Measurements from ENCODE around the gene ENO2.
"Not testable (repeated sequence)": the region's sequence is repeated elsewhere in the genome, so short reads cannot be mapped to it uniquely, and the experiment has no call there.

ENO2 gene

GRCh38 chr12:6886206-6886999 is 28.0 kb upstream of the ENO2 start:
- CTCF ChIA-PET = interaction anchor here (0.6 to 1.6 kb wide), 4 partner anchors 11 to 39 kb away, joined by 3 to 5 read pairs (median 4); no protein-coding TSS in a partner anchor
- WGBS (ENCODE audit: insufficient coverage) = 32% methylated on average over 6 of the region's 15 CpGs
- Histone ChIP-seq H3K4me1 (ENCODE audit: control extremely low read depth in 1 of 4, control insufficient read depth in 4 of 4, insufficient read depth in 4 of 4, low read length in 3 of 4) (peaks cover 6 to 15% (median 13%) of the 10 kb centered on the region in 4 experiments), H3K36me3 (ENCODE audit: control insufficient read depth in 4 of 4, insufficient read depth in 4 of 4, low read length in 3 of 4) (peaks cover 2 to 19% (median 12%) of the 10 kb centered on the region in 4 experiments)
- DNase-seq; H3K27me3 ChIP-seq (replicated peaks in 2 of 5; ENCODE audit: control insufficient read depth in 4 of 5, insufficient read depth in 5 of 5, low read length in 4 of 5); H3K27ac ChIP-seq (ENCODE audit: insufficient read depth in 1 of 2, low read depth in 1 of 2, low read length in 2 of 2, poor library complexity in 1 of 2, severe bottlenecking in 2 of 2); POLR2A ChIA-PET; H3K4me3 ChIP-seq (ENCODE audit: control insufficient read depth in 1 of 7, extremely low read depth in 1 of 7, insufficient read depth in 4 of 7, low read depth in 2 of 7, low read length in 6 of 7); H3K9me3 ChIP-seq (ENCODE audit: control extremely low read depth in 1 of 5, control insufficient read depth in 4 of 5, insufficient read depth in 2 of 5, low read depth in 1 of 5, low read length in 4 of 5): not testable (repeated sequence)

GRCh38 chr12:6887460-6887859 is 26.9 kb upstream of the ENO2 start:
- CTCF ChIA-PET = interaction anchor here (0.7 to 1.6 kb wide), 2 partner anchors 13 to 16 kb away, joined by 4 to 5 read pairs; no protein-coding TSS in a partner anchor
- H3K36me3 ChIP-seq (ENCODE audit: control insufficient read depth in 4 of 4, insufficient read depth in 4 of 4, low read length in 3 of 4) = peaks cover 2 to 19% (median 12%) of the 10 kb centered on the region in 4 experiments
- no peaks in the 10 kb centered on the region for H3K27me3 ChIP-seq (replicated peaks in 2 of 5; ENCODE audit: control insufficient read depth in 4 of 5, insufficient read depth in 5 of 5, low read length in 4 of 5)
- H3K27ac ChIP-seq (ENCODE audit: insufficient read depth in 1 of 2, low read depth in 1 of 2, low read length in 2 of 2, poor library complexity in 1 of 2, severe bottlenecking in 2 of 2) = no peak overlapping the region
- no peak for DNase-seq
- no peak overlapping the region for H3K4me3 ChIP-seq (ENCODE audit: control insufficient read depth in 1 of 7, extremely low read depth in 1 of 7, insufficient read depth in 4 of 7, low read depth in 2 of 7, low read length in 6 of 7)
- POLR2A ChIA-PET = no interaction called here
- H3K4me1 ChIP-seq (ENCODE audit: control extremely low read depth in 1 of 4, control insufficient read depth in 4 of 4, insufficient read depth in 4 of 4, low read length in 3 of 4) = peaks cover 6 to 21% (median 17%) of the 10 kb centered on the region in 4 experiments
- 100% methylated on average over 3 of the region's 8 CpGs for WGBS (ENCODE audit: insufficient coverage)
- H3K9me3 ChIP-seq (ENCODE audit: control extremely low read depth in 1 of 5, control insufficient read depth in 4 of 5, insufficient read depth in 2 of 5, low read depth in 1 of 5, low read length in 4 of 5) = no peaks in the 10 kb centered on the region

- WGBS (ENCODE audit: insufficient coverage) = 100% methylated on average over 2 of the region's 2 CpGs
- POLR2A ChIA-PET = no interaction called here
- CTCF ChIA-PET = interaction anchor here (1.6 kb wide), 1 partner anchor 14 kb away, joined by 5 read pairs; no protein-coding TSS in a partner anchor
- Histone ChIP-seq H3K4me1 (ENCODE audit: control extremely low read depth in 1 of 4, control insufficient read depth in 4 of 4, insufficient read depth in 4 of 4, low read length in 3 of 4) (peaks cover 6 to 21% (median 17%) of the 10 kb centered on the region in 4 experiments), H3K36me3 (ENCODE audit: control insufficient read depth in 4 of 4, insufficient read depth in 4 of 4, low read length in 3 of 4) (peaks cover 2 to 17% (median 12%) of the 10 kb centered on the region in 4 experiments), H3K9me3 (ENCODE audit: control extremely low read depth in 1 of 5, control insufficient read depth in 4 of 5, insufficient read depth in 2 of 5, low read depth in 1 of 5, low read length in 4 of 5) (no peaks in the 10 kb centered on the region), H3K27me3 (replicated peaks in 2 of 5; ENCODE audit: control insufficient read depth in 4 of 5, insufficient read depth in 5 of 5, low read length in 4 of 5) (no peaks in the 10 kb centered on the region), H3K4me3 (ENCODE audit: control insufficient read depth in 1 of 7, extremely low read depth in 1 of 7, insufficient read depth in 4 of 7, low read depth in 2 of 7, low read length in 6 of 7) (no peak overlapping the region), H3K27ac (ENCODE audit: insufficient read depth in 1 of 2, low read depth in 1 of 2, low read length in 2 of 2, poor library complexity in 1 of 2, severe bottlenecking in 2 of 2) (no peak overlapping the region)
- no peak for DNase-seq
Measured at GRCh38 chr12:6888360-6888759, 26.0 kb upstream of the ENO2 start.

GRCh38 chr12:6888794-6889193 is 25.6 kb upstream of the ENO2 start:
- POLR2A ChIA-PET; CTCF ChIA-PET; H3K9me3 ChIP-seq (ENCODE audit: control extremely low read depth in 1 of 5, control insufficient read depth in 4 of 5, insufficient read depth in 2 of 5, low read depth in 1 of 5, low read length in 4 of 5); H3K27me3 ChIP-seq (replicated peaks in 2 of 5; ENCODE audit: control insufficient read depth in 4 of 5, insufficient read depth in 5 of 5, low read length in 4 of 5); H3K27ac ChIP-seq (ENCODE audit: insufficient read depth in 1 of 2, low read depth in 1 of 2, low read length in 2 of 2, poor library complexity in 1 of 2, severe bottlenecking in 2 of 2); DNase-seq; H3K4me3 ChIP-seq (ENCODE audit: control insufficient read depth in 1 of 7, extremely low read depth in 1 of 7, insufficient read depth in 4 of 7, low read depth in 2 of 7, low read length in 6 of 7): not testable (repeated sequence)
- no CpG with 5 or more reads among the region's 7 CpGs for WGBS (ENCODE audit: insufficient coverage)
- H3K4me1 ChIP-seq (ENCODE audit: control extremely low read depth in 1 of 4, control insufficient read depth in 4 of 4, insufficient read depth in 4 of 4, low read length in 3 of 4) = peaks cover 6 to 21% (median 17%) of the 10 kb centered on the region in 4 experiments
- peaks cover 2 to 13% (median 10%) of the 10 kb centered on the region in 4 experiments for H3K36me3 ChIP-seq (ENCODE audit: control insufficient read depth in 4 of 4, insufficient read depth in 4 of 4, low read length in 3 of 4)

- not testable (repeated sequence) for H3K9me3 ChIP-seq (ENCODE audit: control extremely low read depth in 1 of 5, control insufficient read depth in 4 of 5, insufficient read depth in 2 of 5, low read depth in 1 of 5, low read length in 4 of 5); H3K36me3 ChIP-seq (ENCODE audit: control insufficient read depth in 4 of 4, insufficient read depth in 4 of 4, low read length in 3 of 4); H3K27me3 ChIP-seq (replicated peaks in 2 of 5; ENCODE audit: control insufficient read depth in 4 of 5, insufficient read depth in 5 of 5, low read length in 4 of 5); DNase-seq
- ChIA-PET CTCF (interaction anchor here (0.8 to 1.1 kb wide), 2 partner anchors 10 to 15 kb away, joined by 3 to 4 read pairs; no protein-coding TSS in a partner anchor), POLR2A (interaction anchor here (1.2 kb wide), 1 partner anchor 17 kb away, joined by 6 read pairs; the partner anchor contains the start of gene SPSB2)
- 97% methylated on average over 14 of the region's 21 CpGs for WGBS (ENCODE audit: insufficient coverage)
- Histone ChIP-seq H3K27ac (ENCODE audit: insufficient read depth in 1 of 2, low read depth in 1 of 2, low read length in 2 of 2, poor library complexity in 1 of 2, severe bottlenecking in 2 of 2) (peak overlapping the region in 1 of 2 experiments; percentile 85), H3K4me1 (ENCODE audit: control extremely low read depth in 1 of 4, control insufficient read depth in 4 of 4, insufficient read depth in 4 of 4, low read length in 3 of 4) (peaks cover 6 to 22% (median 19%) of the 10 kb centered on the region in 4 experiments), H3K4me3 (ENCODE audit: control insufficient read depth in 1 of 7, extremely low read depth in 1 of 7, insufficient read depth in 4 of 7, low read depth in 2 of 7, low read length in 6 of 7) (peak overlapping the region in 3 of 7 experiments; percentile 53 to 72 (median 57))
Measured at GRCh38 chr12:6889775-6890573, 24.4 kb upstream of the ENO2 start.

- 4% methylated on average over 57 of the region's 68 CpGs for WGBS (ENCODE audit: insufficient coverage)
- H3K9me3 ChIP-seq (ENCODE audit: control extremely low read depth in 1 of 5, control insufficient read depth in 4 of 5, insufficient read depth in 2 of 5, low read depth in 1 of 5, low read length in 4 of 5) = no peaks in the 10 kb centered on the region
- H3K27ac ChIP-seq (ENCODE audit: insufficient read depth in 1 of 2, low read depth in 1 of 2, low read length in 2 of 2, poor library complexity in 1 of 2, severe bottlenecking in 2 of 2) = peak overlapping the region; percentile 81 to 93
- peak overlapping the region; percentile 50 to 87 (median 73) for H3K4me3 ChIP-seq (ENCODE audit: control insufficient read depth in 1 of 7, extremely low read depth in 1 of 7, insufficient read depth in 4 of 7, low read depth in 2 of 7, low read length in 6 of 7)
- H3K4me1 ChIP-seq (ENCODE audit: control extremely low read depth in 1 of 4, control insufficient read depth in 4 of 4, insufficient read depth in 4 of 4, low read length in 3 of 4) = peaks cover 6 to 18% (median 15%) of the 10 kb centered on the region in 4 experiments
- H3K36me3 ChIP-seq (ENCODE audit: control insufficient read depth in 4 of 4, insufficient read depth in 4 of 4, low read length in 3 of 4) = peaks cover 0 to 4% (median 0%) of the 10 kb centered on the region in 4 experiments
- no peaks in the 10 kb centered on the region for H3K27me3 ChIP-seq (replicated peaks in 2 of 5; ENCODE audit: control insufficient read depth in 4 of 5, insufficient read depth in 5 of 5, low read length in 4 of 5)
- ChIA-PET CTCF (interaction anchor here (0.7 to 5.2 kb wide), 15 partner anchors 8 to 74 kb away, joined by 3 to 91 read pairs (median 4); partner anchors contain the start of genes C12orf57, LRRC23, RNU7-1 and SPSB2), POLR2A (interaction anchor here (0.8 to 1.7 kb wide), 6 partner anchors 9 to 119 kb away, joined by 3 to 21 read pairs (median 4); partner anchors contain the start of genes ENO2 and SPSB2)
- peak; percentile 96 to 99 (median 98) for DNase-seq
Measured at GRCh38 chr12:6890789-6891645, 23.4 kb upstream of the ENO2 start.

All from common myeloid progenitor, CD34-positive (primary cell).